H1 (cell line): ENCODE results near the gene ERI3. TPM values are rescaled to one million over a fixed set of nuclear protein-coding genes. Genes with fewer than 3 reads are reported as not detected.

Experiments used
- CTCF ChIA-PET: fragments of 300-600 bp; sonication (Branson Sonifier 250); formaldehyde crosslinking; loops from one replicate; lab custom pipeline; 2021; ENCODE audit not compliant: partially characterized antibody; lab: Charles Lee
- POLR2A ChIA-PET: fragments of 300-600 bp; sonication (Branson Sonifier 250); formaldehyde crosslinking; loops from one replicate; lab custom pipeline; 2021; ENCODE audit warnings: inconsistent platforms; ENCODE audit not compliant: partially characterized antibody; lab: Charles Lee
- DNase-seq, 2 experiments: peaks; one replicate each; pipeline versions ENCODE4 v3.0.0 to v3.0.0-alpha.2; 2010 to 2022; ENCODE audit warnings: low spot score in 2 of 2, low read depth in 1 of 2, mixed read lengths in 1 of 2
- FAIRE-seq: peaks from 2 replicates; lab custom pipeline; 2011; peaks lifted over from hg19 to GRCh38; lab: Jason Lieb, UNC
- H2AFZ ChIP-seq: 2 replicates; pipeline ENCODE4 v1.8.1; 2012; ENCODE audit warnings: low read length, inconsistent platforms
- H2AK5ac ChIP-seq: 2 replicates; pipeline ENCODE4 v1.6.1; 2013; ENCODE audit warnings: low read depth, low read length
- H2BK120ac ChIP-seq: replicated peaks from 2 replicates; pipeline ENCODE3; 2013; ENCODE audit warnings: low read depth, low read length, inconsistent platforms
- H2BK12ac ChIP-seq: 2 replicates; pipeline ENCODE4 v1.6.1; 2013; ENCODE audit warnings: low read depth, low read length
- H2BK15ac ChIP-seq: 2 replicates; pipeline ENCODE4 v1.6.1; 2013; ENCODE audit warnings: low read length
- H2BK20ac ChIP-seq: 2 replicates; pipeline ENCODE4 v1.6.1; 2013; ENCODE audit warnings: low read length
- H2BK5ac ChIP-seq: 2 replicates; pipeline ENCODE4 v1.6.1; 2013; ENCODE audit warnings: low read depth, low read length
- H3K14ac ChIP-seq: 2 replicates; pipeline ENCODE4 v1.6.1; 2013; ENCODE audit warnings: inconsistent platforms; ENCODE audit not compliant: insufficient read length
- H3K18ac ChIP-seq: 2 replicates; pipeline ENCODE4 v1.6.1; 2013; ENCODE audit warnings: low read length; ENCODE audit errors: extremely low read depth
- H3K23ac ChIP-seq: 2 replicates; pipeline ENCODE4 v1.6.1; 2013; ENCODE audit warnings: inconsistent platforms; ENCODE audit not compliant: insufficient read length
- H3K23me2 ChIP-seq: 2 replicates; pipeline ENCODE4 v1.6.1; 2013; ENCODE audit warnings: low read depth, low read length
- H3K27ac ChIP-seq: 2 replicates; pipeline ENCODE4 v1.6.1; 2011; ENCODE audit warnings: low read depth, low read length, inconsistent platforms
- H3K27me3 ChIP-seq, 4 experiments: replicated peaks in 1 of 4; 1 replicate in 1 of 4; 2 replicates in 3 of 4; pipeline versions ENCODE4 v1.6.1 to v1.8.1; 2011 to 2013; ENCODE audit warnings: low read length in 3 of 4, mild to moderate bottlenecking in 3 of 4, inconsistent platforms in 2 of 4, mixed read lengths in 2 of 4, moderate library complexity in 1 of 4; ENCODE audit not compliant: control insufficient read depth in 3 of 4, insufficient read depth in 3 of 4; ENCODE audit errors: extremely low read depth in 1 of 4
- H3K36me3 ChIP-seq, 4 experiments: 2 replicates each; pipeline versions ENCODE4 v1.6.1 to v1.8.1; 2011 to 2013; ENCODE audit warnings: mild to moderate bottlenecking in 4 of 4, low read length in 3 of 4, moderate library complexity in 2 of 4, control low read depth in 1 of 4, inconsistent platforms in 1 of 4; ENCODE audit not compliant: insufficient read depth in 4 of 4, control insufficient read depth in 2 of 4
- H3K4ac ChIP-seq: replicated peaks from 2 replicates; pipeline ENCODE3; 2013; ENCODE audit warnings: low read length, low read depth, mixed read lengths, inconsistent platforms; ENCODE audit not compliant: insufficient read length
- H3K4me1 ChIP-seq, 4 experiments: replicated peaks in 1 of 4; 1 replicate in 1 of 4; 2 replicates in 3 of 4; pipeline versions ENCODE4 v1.6.1 to v1.8.1; 2011 to 2013; ENCODE audit warnings: low read length in 3 of 4, inconsistent platforms in 2 of 4, mixed read lengths in 1 of 4; ENCODE audit not compliant: insufficient read depth in 4 of 4, control insufficient read depth in 3 of 4
- H3K4me2 ChIP-seq, 2 experiments: 2 replicates each; pipeline versions ENCODE4 v1.6.1 to v1.8.1; 2011 to 2013; ENCODE audit warnings: low read depth in 2 of 2, low read length in 2 of 2, control low read depth in 1 of 2, inconsistent platforms in 1 of 2, mild to moderate bottlenecking in 1 of 2; ENCODE audit not compliant: insufficient read depth in 1 of 2
- H3K4me3 ChIP-seq, 4 experiments: fragments of 200-600, 300-600 bp in 1 of 4; sonication (generic), shearing (Covaris generic), sonication (Bioruptor Twin) in 1 of 4; 2 replicates each; pipeline versions ENCODE4 v1.5.1 to v1.8.1; 2011 to 2016; ENCODE audit warnings: low read length in 4 of 4, low read depth in 3 of 4, control low read depth in 2 of 4, inconsistent platforms in 2 of 4, mild to moderate bottlenecking in 2 of 4, mixed read lengths in 1 of 4, moderate library complexity in 1 of 4; ENCODE audit not compliant: insufficient read depth in 2 of 4; ENCODE audit errors: extremely low read depth in 1 of 4
- H3K56ac ChIP-seq: replicated peaks from 2 replicates; pipeline ENCODE3; 2013; ENCODE audit warnings: low read depth, mild to moderate bottlenecking, mixed read lengths, low read length, inconsistent platforms; ENCODE audit not compliant: insufficient read length
- H3K79me1 ChIP-seq: 2 replicates; pipeline ENCODE4 v1.6.1; 2013; ENCODE audit warnings: low read depth, low read length, control low read depth
- H3K79me2 ChIP-seq, 2 experiments: 2 replicates each; pipeline versions ENCODE4 v1.6.1 to v1.8.1; 2012 to 2013; ENCODE audit warnings: low read length in 2 of 2, mild to moderate bottlenecking in 2 of 2, inconsistent platforms in 1 of 2; ENCODE audit not compliant: insufficient read depth in 2 of 2, control insufficient read depth in 1 of 2
- H3K9ac ChIP-seq, 4 experiments: replicated peaks in 1 of 4; 1 replicate in 1 of 4; 2 replicates in 3 of 4; pipeline versions ENCODE4 v1.6.1 to v1.8.1; 2011 to 2013; ENCODE audit warnings: low read depth in 3 of 4, low read length in 3 of 4, control low read depth in 2 of 4, mild to moderate bottlenecking in 2 of 4, moderate library complexity in 2 of 4, inconsistent platforms in 1 of 4; ENCODE audit errors: extremely low read depth in 1 of 4
- H3K9me3 ChIP-seq, 2 experiments: 2 replicates each; pipeline versions ENCODE4 v1.6.1 to v1.8.1; 2012 to 2013; ENCODE audit warnings: mild to moderate bottlenecking in 2 of 2, moderate library complexity in 2 of 2, control low read depth in 1 of 2, inconsistent platforms in 1 of 2, low read depth in 1 of 2, low read length in 1 of 2, mixed read lengths in 1 of 2; ENCODE audit not compliant: insufficient read depth in 2 of 2
- H4K20me1 ChIP-seq, 2 experiments: replicated peaks in 1 of 2; 2 replicates each; pipeline versions ENCODE3 to v1.8.1; 2011 to 2013; ENCODE audit warnings: inconsistent platforms in 2 of 2, low read length in 2 of 2, mild to moderate bottlenecking in 1 of 2; ENCODE audit not compliant: insufficient read depth in 2 of 2, control insufficient read depth in 1 of 2
- H4K5ac ChIP-seq: 2 replicates; pipeline ENCODE4 v1.6.1; 2013; ENCODE audit warnings: low read length, low read depth, mixed read lengths, inconsistent platforms; ENCODE audit not compliant: insufficient read length
- H4K8ac ChIP-seq: 2 replicates; pipeline ENCODE4 v1.8.0; 2013; ENCODE audit warnings: mild to moderate bottlenecking, moderate library complexity, low read length, inconsistent platforms; ENCODE audit not compliant: insufficient read depth; ENCODE audit errors: extremely low read depth
- H4K91ac ChIP-seq: replicated peaks from 2 replicates; pipeline ENCODE3; 2013; ENCODE audit warnings: low read length, mixed read lengths, inconsistent platforms; ENCODE audit not compliant: insufficient read length
- RAD21 ChIP-seq, 2 experiments: IDR thresholded peaks in 1 of 2; conservative IDR thresholded peaks in 1 of 2; 2 replicates each; pipeline ENCODE4 v1.6.1; 2011; ENCODE audit warnings: low read depth in 2 of 2, low read length in 2 of 2, improper control_type of control experiment in 1 of 2, inconsistent platforms in 1 of 2, mild to moderate bottlenecking in 1 of 2, moderate library complexity in 1 of 2
- WGBS, 2 experiments: shearing (Covaris generic) in 1 of 2; methylation state at CpG; one replicate each; pipeline versions ENCODE4 v1.1.6 to v1.1.7; 2013 to 2015; ENCODE audit warnings: low lambda C conversion rate in 2 of 2, mixed read lengths in 2 of 2, inconsistent platforms in 1 of 2, low coverage in 1 of 2, missing lambda C conversion rate in 1 of 2; ENCODE audit not compliant: insufficient replicate concordance in 2 of 2, insufficient coverage in 1 of 2, insufficient read length in 1 of 2; ENCODE audit errors: extremely low coverage in 1 of 2, missing lambda C conversion rate in 1 of 2; 5-methylcytosine and 5-hydroxymethylcytosine counted together
- polyA plus RNA-seq, 7 experiments: library from polyadenylated mRNA; depleted of rRNA in 3 of 7; stranded (reverse) in 5 of 7; unstranded in 2 of 7; fragments of >200 nt in 5 of 7; fragments of 200-250 nt in 2 of 7; gene quantifications; 1 replicate in 5 of 7; 2 replicates in 1 of 7; 4 replicates in 1 of 7; pipeline versions ENCODE4 v1.2.1 to v1.2.3, GENCODE V29; 2011 to 2013; ENCODE audit warnings: missing spikeins in 2 of 7, mixed read lengths in 2 of 7
- total RNA-seq: library from RNA; stranded (reverse); fragmentation: NEBNext Ultra II Directional; extraction: Animal tissue kit (Norgen Biotek cat#: 25700); gene quantifications from 2 replicates; pipeline ENCODE4 v1.2.1, GENCODE V29; 2021

Gene ERI3
- total and polyA plus RNA-seq, 2 of the 8 experiments (the other 6 are each of a cell fraction or from before 2014, with no cell fraction given): 81.1 to 199 TPM

DNA sequence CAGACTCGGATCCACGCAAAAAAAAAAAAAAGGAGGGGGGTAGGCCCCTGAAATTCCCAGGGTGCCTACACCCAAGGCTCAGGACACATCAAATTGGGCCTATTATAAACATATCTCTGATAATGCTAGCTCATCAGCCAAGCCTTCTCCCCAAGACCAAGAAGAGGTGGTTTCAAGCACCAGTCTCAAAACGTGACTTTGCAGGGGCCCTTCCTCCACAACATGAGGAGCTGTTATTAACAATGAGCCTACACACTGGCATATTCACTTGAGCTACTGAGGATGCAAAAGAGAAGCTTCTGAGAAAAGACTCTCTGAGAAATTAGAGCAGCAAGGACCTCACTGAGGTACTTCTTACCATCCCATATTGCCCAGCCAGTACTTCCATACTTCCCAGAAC, 32.7 kb downstream of the ERI3 start:
- Histone ChIP-seq H2BK20ac (no peak overlapping the region), H2AFZ (no peak overlapping the region), H3K79me1 (no peaks in the 10 kb centered on the region; the same call in 1 of the 2 replicates), H4K91ac (no peak overlapping the region), H4K20me1 (peaks cover 2 to 11% of the 10 kb centered on the region in 2 experiments), H2BK120ac (no peak overlapping the region), H3K79me2 (peaks cover 1 to 12% of the 10 kb centered on the region in 2 experiments; a peak in 3 of 4 replicates), H2AK5ac (no peak overlapping the region), H2BK12ac (no peak overlapping the region), H3K23ac (no peak overlapping the region), H3K56ac (no peak overlapping the region), H3K4me2 (no peak overlapping the region), H3K4me1 (peaks cover 8 to 18% (median 14%) of the 10 kb centered on the region in 4 experiments; a peak in 5 of 7 replicates), H2BK5ac (no peak overlapping the region), H2BK15ac (no peak overlapping the region), H3K4me3 (no peak overlapping the region), H3K27ac (no peak overlapping the region), H3K36me3 (peaks cover 2 to 15% (median 8%) of the 10 kb centered on the region in 4 experiments; a peak in 5 of 8 replicates), H3K4ac (no peak overlapping the region), H3K9me3 (no peaks in the 10 kb centered on the region), H3K9ac (no peak overlapping the region), H4K5ac (no peak overlapping the region), H3K27me3 (peaks cover 0 to 2% (median 0%) of the 10 kb centered on the region in 4 experiments; a peak in 1 of 7 replicates), H3K18ac (no peak overlapping the region), H4K8ac (no peak overlapping the region; the same call in 1 of the 2 replicates), H3K23me2 (no peaks in the 10 kb centered on the region), H3K14ac (no peak overlapping the region)
- no peak for TF ChIP-seq RAD21 (IDR thresholded peaks at IDR 0.05 in 1 of 2, conservative IDR thresholded peaks at IDR 0.05 in 1 of 2; ENCODE audit: low read depth in 2 of 2, low read length in 2 of 2)
- POLR2A ChIA-PET: no interaction called here
- CTCF ChIA-PET: interaction anchor here (0.7 to 1.5 kb wide), 8 partner anchors 8 to 285 kb away, joined by 3 to 5 read pairs (median 3); no protein-coding TSS in a partner anchor
- 80% methylated on average over 1 of the region's 3 CpGs; no CpG with 5 or more reads in 1 of the 2 experiments for WGBS, 2 experiments
- FAIRE-seq (no peak), DNase-seq (no peak)
